HG03457 (cell line): ENCODE results near the gene CAMK2A.

Experiments
- ATAC-seq: cut with Tn5 transposase; IDR thresholded peaks from one replicate; pipeline ENCODE4 v1.9.1; 2021; ENCODE audit warnings: moderate number of reproducible peaks; ENCODE audit not compliant: unreplicated experiment

The CAMK2A gene

DNA sequence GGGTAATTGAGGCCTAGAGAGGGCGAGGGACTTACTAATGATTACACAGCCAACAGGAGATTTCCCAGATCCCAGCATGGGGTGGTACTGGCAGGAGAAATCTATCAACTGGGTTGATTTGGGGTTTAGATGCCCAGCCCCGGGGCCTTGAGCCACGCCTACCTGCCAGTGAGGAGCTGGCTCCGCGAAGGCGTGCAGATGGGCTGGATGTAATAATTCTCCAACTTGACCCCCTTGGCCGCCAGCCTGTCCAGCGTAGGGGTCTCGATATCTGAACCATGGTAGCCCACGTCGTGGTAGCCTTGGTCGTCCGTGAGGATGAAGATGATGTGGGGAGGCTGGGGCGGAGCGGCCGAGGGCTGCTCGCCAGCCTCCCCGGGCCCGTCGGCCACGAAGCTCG lies 12.3 kb upstream of the CAMK2A start:
- ATAC-seq, result no peak

DNA sequence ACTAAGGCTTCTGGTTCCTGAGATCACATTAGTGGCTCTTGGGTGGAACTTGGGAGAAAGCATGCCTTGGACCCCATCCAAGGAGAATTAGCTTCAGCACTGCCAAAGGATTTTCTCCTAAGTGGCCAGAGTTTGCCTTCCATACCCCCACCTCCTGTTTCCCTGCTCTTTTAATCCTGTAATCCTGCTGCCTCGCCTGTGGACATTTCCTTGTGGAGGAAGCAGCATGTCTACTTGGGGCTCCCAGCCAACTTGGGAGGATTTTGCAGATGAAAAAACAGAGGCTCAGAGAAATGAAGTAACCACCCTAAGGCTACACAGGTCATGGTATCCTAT lies 11.6 kb upstream of the CAMK2A start:
- no peak for ATAC-seq

DNA sequence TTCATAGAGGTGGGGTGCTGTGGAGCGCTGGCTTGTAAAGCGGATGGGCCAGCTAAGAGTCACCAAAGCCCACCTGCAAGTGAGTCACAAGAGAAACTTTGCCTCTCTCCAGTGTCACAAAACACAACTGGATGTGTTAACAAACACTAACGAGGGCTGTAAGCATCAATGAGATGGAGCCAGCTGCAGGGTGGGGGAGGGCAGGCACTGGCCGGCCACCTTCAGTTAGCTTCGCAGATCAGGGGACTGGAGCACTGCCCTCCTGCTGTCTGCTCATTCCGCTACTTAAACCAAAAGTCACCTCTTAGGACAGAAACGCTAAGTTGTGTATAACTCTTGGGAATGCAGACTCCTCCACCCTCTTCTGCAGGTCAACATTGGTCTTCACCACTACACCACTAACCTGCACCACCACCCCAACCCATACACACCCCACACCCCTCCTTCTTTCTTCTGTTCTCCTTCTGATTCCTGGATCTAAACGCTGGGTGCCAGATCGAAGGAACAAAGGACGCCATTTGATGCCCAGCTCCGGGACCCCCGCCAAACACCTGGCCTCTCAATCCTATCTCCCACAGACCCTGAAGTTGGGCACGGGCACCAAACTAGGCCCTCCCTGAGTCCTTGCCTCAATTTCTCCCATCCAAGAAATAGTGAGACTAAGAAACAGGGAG lies 11.1 kb upstream of the CAMK2A start:
- ATAC-seq, result no peak

DNA sequence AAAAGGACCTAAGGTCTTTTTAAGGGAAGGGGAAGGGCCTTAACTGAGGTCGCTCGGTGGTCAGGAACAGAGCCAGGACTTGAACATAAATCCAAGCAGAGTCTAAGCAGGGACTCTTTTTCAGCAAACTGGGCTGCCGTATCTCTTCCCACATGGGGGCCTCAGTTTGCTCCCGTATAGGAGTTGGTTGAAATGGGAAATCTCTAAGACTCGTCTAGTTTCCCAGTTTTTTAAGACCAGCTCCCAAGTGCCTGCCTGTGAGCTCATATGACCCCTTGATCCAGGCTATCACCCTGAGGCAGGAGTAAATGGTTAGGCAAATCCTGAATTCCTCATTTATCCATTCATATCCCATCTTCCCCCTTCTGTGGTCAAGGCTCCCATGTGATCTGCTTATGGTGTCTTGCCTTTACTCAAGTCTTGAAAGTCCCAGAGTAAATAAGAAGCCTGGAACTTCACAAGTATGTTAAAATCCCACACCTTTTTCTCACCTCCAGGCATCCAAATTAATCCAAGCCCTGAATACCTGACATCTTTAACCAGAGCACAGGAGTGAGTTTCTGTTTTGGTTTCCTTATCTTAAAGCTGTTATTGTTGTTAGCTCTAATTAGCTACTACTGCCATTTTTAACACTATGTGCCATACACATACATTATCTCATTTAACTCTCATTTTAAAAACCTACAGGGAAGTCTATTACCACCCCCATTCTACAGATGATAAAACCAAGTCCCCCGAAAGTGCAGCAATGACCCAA lies 10.2 kb upstream of the CAMK2A start:
- no peak for ATAC-seq

- ATAC-seq, result no peak
Measured at GRCh38 chr5:150298701-150299451, 9.3 kb upstream of the CAMK2A start.

DNA sequence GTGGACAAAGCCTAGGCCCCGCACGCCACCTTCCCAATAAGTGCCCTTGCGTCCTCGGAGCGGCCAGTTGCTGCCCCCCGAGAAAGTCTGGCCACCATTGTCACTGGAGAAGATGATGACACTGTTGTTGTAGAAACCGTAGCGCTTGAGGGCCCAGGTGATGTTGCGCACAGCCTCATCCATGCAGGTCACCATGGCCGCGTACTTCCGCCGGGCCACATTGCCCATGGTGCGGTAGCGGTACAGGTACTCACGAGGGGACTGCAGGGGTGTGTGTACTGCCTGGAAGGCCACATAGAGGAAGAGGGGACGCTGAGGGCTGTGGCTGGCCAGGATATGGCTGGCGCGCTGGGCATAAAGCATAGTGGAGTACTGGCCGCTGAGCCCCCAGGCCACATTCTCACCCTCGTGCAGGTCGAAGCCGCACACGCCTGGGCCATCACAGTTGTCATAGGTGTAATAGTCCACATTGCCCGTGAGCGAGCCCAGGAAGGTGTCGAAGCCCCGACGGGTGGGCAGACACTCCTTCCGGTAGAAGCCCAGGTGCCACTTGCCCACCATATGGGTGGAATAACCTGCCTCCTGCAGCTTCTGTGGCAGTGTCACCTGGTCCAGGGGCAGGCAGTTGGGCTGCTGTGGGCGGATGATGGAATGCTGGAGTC lies 8.5 kb upstream of the CAMK2A start:
- ATAC-seq, result no peak

DNA sequence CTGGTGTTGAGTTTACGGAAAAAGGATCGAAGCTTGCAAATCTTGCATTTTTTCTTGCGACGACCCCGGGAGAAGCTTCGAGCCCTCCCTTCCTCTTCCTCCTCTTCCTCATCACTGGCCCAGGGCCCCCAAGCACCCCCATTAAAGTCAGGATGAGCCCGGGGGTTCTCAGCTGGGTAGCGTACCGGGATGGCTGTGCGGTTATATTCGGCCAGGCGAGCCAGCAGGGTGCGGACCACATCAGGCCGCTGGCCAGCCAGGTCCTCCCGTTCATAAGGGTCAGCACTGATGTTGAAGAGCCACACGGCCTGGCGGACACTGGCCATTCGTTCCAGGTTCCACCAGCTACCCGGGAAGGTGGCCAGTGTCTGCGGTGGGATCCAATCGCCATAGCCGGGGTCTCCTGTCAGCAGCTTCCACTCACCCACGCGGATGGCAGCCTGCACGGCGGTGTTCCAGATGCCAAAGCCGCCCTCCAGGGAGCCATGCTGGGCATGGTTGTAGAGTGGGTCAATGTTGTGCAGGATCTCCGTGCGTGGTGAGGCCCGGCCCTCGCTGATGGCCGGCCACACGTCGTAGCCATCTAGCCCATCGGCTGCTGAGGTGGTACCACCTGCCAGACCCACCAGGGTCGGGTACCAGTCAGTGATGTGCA lies 7.8 kb upstream of the CAMK2A start:
- ATAC-seq, result no peak

- no peak for ATAC-seq
Measured at GRCh38 chr5:150296496-150296895, 6.9 kb upstream of the CAMK2A start.

DNA sequence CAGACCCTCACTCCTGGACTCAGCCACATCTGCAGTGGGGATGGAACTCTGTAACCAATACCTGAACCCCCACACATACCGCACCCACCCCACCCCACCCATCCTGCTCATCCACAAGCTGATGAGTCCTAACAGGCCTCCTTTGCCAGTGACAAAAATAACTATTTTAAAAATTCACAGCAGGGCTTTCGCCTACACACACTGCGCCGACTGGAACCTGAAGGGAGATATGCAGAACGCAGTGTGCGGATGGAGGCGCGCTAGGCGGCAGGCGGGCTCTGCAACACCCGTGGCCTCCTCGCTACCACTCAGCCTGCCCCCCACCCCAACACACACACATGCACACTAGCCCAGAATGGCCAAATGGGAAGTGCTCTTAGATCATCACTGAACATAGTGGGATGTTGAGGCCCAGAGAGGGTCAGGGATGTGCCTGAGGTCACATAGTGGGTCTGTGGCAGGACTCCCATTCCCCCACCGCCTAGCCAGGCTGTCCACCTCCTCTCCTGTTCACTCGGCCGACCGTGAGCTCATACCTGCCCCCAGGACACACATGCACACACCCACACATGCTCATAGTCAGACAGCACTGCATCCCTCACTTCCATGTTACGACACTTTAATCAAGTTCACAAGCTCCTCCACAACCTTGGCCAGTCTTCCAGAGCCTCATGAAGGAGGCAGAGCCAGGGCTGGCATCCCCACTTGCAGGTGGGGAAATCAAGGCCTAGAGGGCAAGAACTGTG lies 6.3 kb upstream of the CAMK2A start:
- no peak for ATAC-seq

DNA sequence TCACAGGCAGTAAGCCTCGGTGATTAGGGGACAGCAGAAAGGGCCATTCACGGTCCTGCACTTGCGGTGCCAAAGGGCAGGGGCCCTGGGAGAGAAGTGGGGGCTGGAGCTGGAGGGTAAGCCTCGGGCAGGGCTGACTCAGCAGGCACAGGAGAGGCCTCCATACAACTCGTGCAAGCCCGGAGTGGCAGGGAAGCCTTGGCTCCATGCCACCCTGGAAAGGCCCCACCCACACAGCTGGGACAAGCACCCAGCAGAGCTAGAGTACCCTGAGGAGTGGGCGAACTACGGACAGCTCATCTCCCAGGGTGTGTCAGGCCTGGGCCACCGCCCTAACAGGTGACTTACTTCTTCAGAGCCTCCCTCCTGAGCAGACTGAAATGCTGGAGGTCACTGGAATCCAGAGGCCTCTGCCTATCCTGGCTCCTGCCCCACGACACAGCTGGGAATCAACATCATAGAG lies 5.6 kb upstream of the CAMK2A start:
- ATAC-seq, result no peak

DNA sequence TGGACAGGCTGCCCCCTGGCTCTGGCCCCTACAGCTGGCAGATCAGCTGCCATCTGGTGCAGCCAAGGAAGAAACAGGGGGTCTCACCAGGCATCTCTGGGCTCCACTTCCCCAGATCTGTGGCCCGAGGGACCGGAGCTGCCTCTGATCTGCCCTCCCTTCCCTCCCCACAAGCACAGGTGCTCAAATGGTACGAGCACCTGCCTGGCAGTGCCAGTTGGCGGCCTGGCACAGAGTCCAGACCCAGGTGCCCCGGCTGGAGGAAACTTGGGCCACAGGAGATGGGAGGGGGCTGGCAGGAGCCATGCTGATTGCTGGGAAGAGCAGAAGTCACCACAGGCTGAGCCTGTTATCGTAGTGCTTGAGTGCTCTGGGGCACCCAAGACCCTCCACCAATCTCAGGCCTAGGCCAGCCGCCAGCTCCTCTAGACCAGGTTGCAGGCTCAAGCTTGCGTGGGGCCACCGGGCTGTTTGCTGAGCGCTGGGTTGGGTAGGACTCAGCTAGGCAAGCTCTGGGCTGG lies 5.0 kb upstream of the CAMK2A start:
- ATAC-seq, result no peak

DNA sequence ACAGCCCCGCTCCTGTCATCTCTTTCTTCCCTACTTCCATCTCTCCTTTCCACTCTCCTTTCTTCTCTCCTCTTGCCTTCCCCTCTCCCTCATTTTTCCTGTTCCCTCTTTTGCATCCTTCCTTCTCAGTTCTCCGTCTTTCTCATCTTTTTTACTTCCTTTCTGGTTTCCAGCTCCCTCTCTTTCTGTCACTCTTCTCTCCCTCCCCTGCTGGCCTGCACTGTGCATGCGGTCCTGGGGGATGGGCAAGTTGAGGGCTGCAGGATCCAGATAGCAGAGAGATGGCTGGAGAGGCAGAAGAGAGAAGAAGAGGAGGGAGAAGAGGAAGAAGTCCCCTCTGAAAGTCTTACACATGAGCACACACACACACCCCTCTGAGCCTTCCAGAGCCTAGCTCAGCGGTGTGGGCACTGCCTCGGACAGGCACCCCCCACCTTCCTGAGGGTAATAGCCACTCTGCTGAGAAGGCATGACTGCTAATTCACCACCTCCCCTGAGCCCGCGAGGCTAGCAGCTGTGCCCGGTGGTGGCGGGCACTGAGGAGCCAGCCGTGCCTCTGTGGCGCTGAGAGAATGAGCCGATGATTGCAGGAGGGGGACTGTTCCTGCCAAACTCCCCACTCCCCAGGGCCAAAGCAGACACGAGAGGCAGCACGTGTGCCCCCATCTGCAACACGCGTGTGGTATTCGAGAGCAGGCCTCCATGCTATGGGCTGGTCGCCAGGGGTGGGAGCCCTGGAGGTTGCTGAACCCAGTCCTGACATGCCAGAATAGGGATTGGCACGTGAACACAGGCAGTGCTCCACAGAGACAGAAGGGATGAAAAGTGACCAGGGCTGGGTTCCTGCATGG lies 3.7 kb upstream of the CAMK2A start:
- ATAC-seq, result no peak

- ATAC-seq, result no peak
Measured at GRCh38 chr5:150291388-150292385, 2.1 kb upstream of the CAMK2A start.

GRCh38 chr5:150288791-150289190 lies 782 bp downstream of the CAMK2A start:
- no peak for ATAC-seq

DNA sequence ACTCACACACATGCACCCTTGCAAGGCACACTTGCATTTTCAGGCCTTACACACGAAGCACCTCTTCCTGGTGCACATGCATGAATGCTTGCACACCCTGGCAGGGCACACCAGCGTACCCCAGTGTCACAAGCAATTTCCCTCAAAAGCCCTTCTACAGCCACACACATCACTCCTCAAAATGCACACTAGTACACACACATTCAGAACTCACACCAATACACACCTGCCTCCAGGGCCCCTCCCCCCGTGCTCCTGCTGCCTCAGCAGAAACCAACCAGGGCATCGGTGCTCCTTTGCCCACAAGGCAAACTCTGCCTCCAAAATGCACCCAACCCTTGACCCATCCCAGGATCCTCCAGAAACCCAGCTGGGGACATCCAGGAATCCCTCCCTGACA lies 1.2 kb downstream of the CAMK2A start:
- ATAC-seq, result no peak

- ATAC-seq, result no peak
Measured at GRCh38 chr5:150286820-150287219, 2.8 kb downstream of the CAMK2A start.

DNA sequence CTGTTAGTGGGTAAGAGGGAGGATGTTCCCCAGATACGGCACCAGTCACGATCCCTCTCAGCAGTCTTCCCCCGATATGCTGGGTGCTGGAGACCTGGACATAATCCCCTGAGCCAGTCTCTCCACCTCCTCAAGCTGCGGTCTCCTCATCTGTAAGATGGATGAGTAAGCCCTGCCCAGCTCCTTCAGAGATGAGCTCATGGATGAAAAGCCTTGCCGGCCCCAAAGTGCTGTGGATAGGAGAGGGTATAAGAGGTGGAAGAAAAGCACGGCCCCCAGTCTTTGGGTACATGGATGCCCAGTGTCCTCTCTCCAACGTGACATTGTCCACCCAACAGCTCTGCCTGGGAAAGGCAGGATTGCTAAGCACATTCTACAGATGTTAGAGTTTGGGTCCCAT lies 4.5 kb downstream of the CAMK2A start:
- no peak for ATAC-seq

DNA sequence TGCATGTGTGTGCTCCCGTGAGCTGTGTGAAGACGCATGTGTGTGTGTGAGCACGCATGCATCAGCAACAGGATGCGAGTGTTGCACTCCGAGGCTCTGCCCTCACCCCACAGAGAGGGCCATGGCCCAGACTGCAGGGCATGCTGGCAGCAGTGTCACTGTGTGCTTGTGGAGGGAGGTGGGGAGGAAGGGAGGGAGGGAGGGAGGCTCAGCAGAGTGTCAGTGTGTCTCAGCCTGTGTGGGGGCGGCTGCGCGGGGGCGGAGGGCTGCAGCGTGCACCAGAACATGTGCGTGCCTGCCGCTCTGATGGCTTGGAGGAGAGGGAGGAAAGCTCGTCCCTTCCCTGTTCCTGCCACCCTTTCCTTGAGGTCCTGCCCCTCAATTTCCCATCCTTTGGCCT lies 5.3 kb downstream of the CAMK2A start:
- ATAC-seq, result no peak
